B cell (primary cell): ENCODE data around the gene PRPS1L1. TPM values are rescaled to one million over a fixed set of nuclear protein-coding genes. Genes with fewer than 3 reads are reported as not detected.

Source experiments
- polyA plus RNA-seq: library from polyadenylated mRNA; depleted of rRNA; stranded (reverse); fragments of >200 nt; gene quantifications from 2 replicates; pipeline ENCODE4 v1.2.3, GENCODE V29; 2012
- total RNA-seq, 2 donors: library from RNA; stranded (reverse); fragments of 120-200 nt in 1 of 2; gene quantifications; 1 replicate in 1 of 2; 2 replicates in 1 of 2; pipeline versions ENCODE4 v1.2.3 to v1.2.4, GENCODE V29; 2013 to 2022

Gene PRPS1L1
- total and polyA plus RNA-seq, 2 donors (not counting 1 experiment from before 2014, with no cell fraction given): not detected

Other genes starting within 250 kb of the PRPS1L1 start
- 58.1 and 62.6 TPM in 2 replicates for gene SNX13, start 87.4 kb downstream of the PRPS1L1 start, total RNA-seq
- 6.5 and 11.0 TPM in 2 replicates for gene SNX13, start 87.4 kb downstream of the PRPS1L1 start, polyA plus RNA-seq